GM23338 (cell line): Measurements from ENCODE around the gene DRG2. TPM values are rescaled to one million over a fixed set of nuclear protein-coding genes. Genes with fewer than 3 reads are reported as not detected.
A peak's percentile ranks its signal among the peaks of the same experiment; 100 is the strongest.

Experiments
- ATAC-seq: fragments of 200-7000 bp; cut with Tn5 transposase; 3 replicates; pipeline ENCODE4 v1.9.1; 2020
- DNase-seq: peaks from one replicate; pipeline ENCODE4 v3.0.0-alpha.2; 2015; ENCODE audit warnings: low spot score
- H2AFZ ChIP-seq: fragments of 200-600 bp; sonication (generic); 2 replicates; pipeline ENCODE4 v1.8.0; 2016; ENCODE audit warnings: antibody characterized with exemption, mild to moderate bottlenecking, moderate library complexity
- H3F3A ChIP-seq: fragments of 200-600 bp; sonication (generic); replicated peaks from 2 replicates; pipeline ENCODE4 v1.8.0; 2017; ENCODE audit warnings: antibody characterized with exemption, mixed run types, low read depth
- H3K27ac ChIP-seq: fragments of 200-600 bp; sonication (generic); 2 replicates; pipeline ENCODE4 v1.6.1; 2016; ENCODE audit warnings: low read depth
- H3K27me3 ChIP-seq: fragments of 200-600 bp; sonication (generic); 2 replicates; pipeline ENCODE4 v1.8.0; 2016; ENCODE audit warnings: mild to moderate bottlenecking, mixed run types, moderate library complexity; ENCODE audit not compliant: insufficient read depth
- H3K36me3 ChIP-seq: fragments of 200-600 bp; sonication (generic); 2 replicates; pipeline ENCODE4 v1.8.0; 2016; ENCODE audit warnings: mild to moderate bottlenecking; ENCODE audit not compliant: insufficient read depth
- H3K4me1 ChIP-seq: fragments of 200-600 bp; sonication (generic); 2 replicates; pipeline ENCODE4 v1.8.0; 2016; ENCODE audit warnings: mild to moderate bottlenecking, moderate library complexity; ENCODE audit not compliant: insufficient read depth
- H3K4me2 ChIP-seq: fragments of 200-600 bp; sonication (generic); 2 replicates; pipeline ENCODE4 v1.7.1; 2017; ENCODE audit warnings: mixed run types
- H3K4me3 ChIP-seq: fragments of 200-600 bp; sonication (generic); 2 replicates; pipeline ENCODE4 v1.6.1; 2016; ENCODE audit warnings: mixed run types
- H3K79me2 ChIP-seq: fragments of 200-600 bp; sonication (generic); replicated peaks from 2 replicates; pipeline ENCODE4 v1.8.0; 2017; ENCODE audit warnings: mild to moderate bottlenecking; ENCODE audit not compliant: insufficient read depth
- H3K9me2 ChIP-seq: fragments of 200-600 bp; sonication (generic); 2 replicates; pipeline ENCODE4 v1.8.0; 2017; ENCODE audit not compliant: insufficient read depth
- H4K20me1 ChIP-seq: fragments of 200-600 bp; sonication (generic); replicated peaks from 2 replicates; pipeline ENCODE4 v1.8.0; 2017; ENCODE audit warnings: mild to moderate bottlenecking; ENCODE audit not compliant: insufficient read depth
- H3K27ac Mint-ChIP-seq: 2 replicates; pipeline ENCODE4 v1.8.0; 2020; ENCODE audit warnings: inconsistent platforms, mild to moderate bottlenecking, moderate library complexity, mixed read lengths
- H3K27me3 Mint-ChIP-seq: 3 replicates; pipeline ENCODE4 v1.8.0; 2022; ENCODE audit warnings: low read depth, mild to moderate bottlenecking, moderate library complexity, mixed read lengths, inconsistent platforms; ENCODE audit not compliant: insufficient read depth, poor library complexity
- H3K36me3 Mint-ChIP-seq: 3 replicates; pipeline ENCODE4 v1.8.0; 2021; ENCODE audit warnings: low read depth, mild to moderate bottlenecking, inconsistent platforms, moderate library complexity, mixed read lengths
- H3K4me1 Mint-ChIP-seq: 3 replicates; pipeline ENCODE4 v1.8.0; 2020; ENCODE audit warnings: mild to moderate bottlenecking, inconsistent platforms, mixed read lengths
- H3K4me3 Mint-ChIP-seq: 3 replicates; pipeline ENCODE4 v1.8.0; 2021; ENCODE audit warnings: moderate library complexity, mild to moderate bottlenecking, inconsistent platforms, mixed read lengths
- H3K9me3 Mint-ChIP-seq: 3 replicates; pipeline ENCODE4 v1.8.0; 2020; ENCODE audit warnings: moderate library complexity, mild to moderate bottlenecking, inconsistent platforms, mixed read lengths
- CTCF ChIP-seq, 2 experiments: fragments of 200-600 bp in 1 of 2; sonication (generic) in 1 of 2; conservative IDR thresholded peaks; 2 replicates each; pipeline versions ENCODE4 v1.5.1 to v1.6.1; 2016 to 2017; ENCODE audit warnings: antibody characterized with exemption in 2 of 2, low read depth in 2 of 2, mild to moderate bottlenecking in 2 of 2, moderate library complexity in 1 of 2
- EZH2 ChIP-seq: fragments of 200-600 bp; sonication (generic); IDR thresholded peaks from one replicate; pipeline ENCODE4 v1.8.0; 2017; ENCODE audit warnings: antibody characterized with exemption, mild to moderate bottlenecking, low read depth; ENCODE audit not compliant: unreplicated experiment
- JUNB ChIP-seq: IDR thresholded peaks from one replicate; pipeline ENCODE4 v1.6.1; 2016; ENCODE audit warnings: antibody characterized with exemption; ENCODE audit not compliant: unreplicated experiment
- NANOG ChIP-seq: IDR thresholded peaks from 2 replicates; pipeline ENCODE4 v1.6.1; 2016; ENCODE audit warnings: antibody characterized with exemption, borderline replicate concordance
- POLR2AphosphoS5 ChIP-seq: IDR thresholded peaks from 2 replicates; pipeline ENCODE4 v1.6.1; 2016; ENCODE audit warnings: antibody characterized with exemption, low read depth
- REST ChIP-seq: IDR thresholded peaks from one replicate; pipeline ENCODE4 v1.6.1; 2018; ENCODE audit warnings: antibody characterized with exemption; ENCODE audit not compliant: unreplicated experiment
- ZNF114 ChIP-seq: fragments of 250-450 bp; sonication (Bioruptor Pico); IDR thresholded peaks from 2 replicates; pipeline ENCODE4 v1.5.0; 2020; ENCODE audit warnings: mild to moderate bottlenecking, moderate library complexity
- ZNF331 ChIP-seq: fragments of 250-450 bp; sonication (Bioruptor Pico); IDR thresholded peaks from 2 replicates; pipeline ENCODE4 v1.5.0; 2020; ENCODE audit warnings: low read depth, mild to moderate bottlenecking, moderate library complexity
- ZNF462 ChIP-seq: fragments of 250-450 bp; sonication (Bioruptor Pico); IDR thresholded peaks from 2 replicates; pipeline ENCODE4 v1.5.0; 2020; ENCODE audit warnings: mild to moderate bottlenecking, moderate library complexity
- polyA plus RNA-seq: library from polyadenylated mRNA; unstranded; fragments of >200 nt; fragmentation: Nextera tagmentation; extraction: Ambion mirVana; gene quantifications from 2 replicates; pipeline ENCODE4 v1.2.1, GENCODE V29; 2016
- total RNA-seq: library from RNA; depleted of rRNA; stranded (reverse); fragments of >200 nt; shearing (Covaris generic); gene quantifications from 2 replicates; pipeline ENCODE4 v1.2.3, GENCODE V29; 2014

Gene DRG2
- total and polyA plus RNA-seq, 2 experiments from 2014 or later: 36.2 to 48.0 TPM

GRCh38 chr17:18155179-18155578 lies 67.4 kb downstream of the DRG2 start (continued):
- TF ChIP-seq REST: no peak

GRCh38 chr17:18156171-18156975 lies 68.6 kb downstream of the DRG2 start:
- no peak overlapping the region for H3K27ac ChIP-seq

More at GRCh38 chr17:18156171-18156975, 68.6 kb downstream of the DRG2 start:
- TF ChIP-seq ZNF114 (CRISPR knock-in tag) (no peak), EZH2 (no peak), JUNB (no peak), NANOG (no peak), ZNF462 (no peak), CTCF (conservative IDR thresholded peaks at IDR 0.05; ENCODE audit: low read depth in 2 of 2) (no peak), POLR2AphosphoS5 (no peak), ZNF331 (no peak)
- peaks cover 14% of the 10 kb centered on the region for H3K27me3 Mint-ChIP-seq
- Histone ChIP-seq H3K9me2 (no peaks in the 10 kb centered on the region), H3K79me2 (no peaks in the 10 kb centered on the region; the same call in 1 of the 2 replicates), H3K4me1 (peaks cover 13% of the 10 kb centered on the region; the same call in 1 of the 2 replicates), H3K36me3 (no peaks in the 10 kb centered on the region), H3K4me3 (no peak overlapping the region), H3K27me3 (no peaks in the 10 kb centered on the region), H4K20me1 (no peaks in the 10 kb centered on the region), H2AFZ (no peak overlapping the region), H3F3A (0 out of 2 replicates have a peak, but pooled peaks cover 3% of the 10 kb centered on the region), H3K4me2 (no peak overlapping the region)
- DNase-seq: no peak
- ATAC-seq: no peak
- H3K4me3 Mint-ChIP-seq: no peak overlapping the region
- no peaks in the 10 kb centered on the region; the same call in 2 of the 3 replicates for H3K9me3 Mint-ChIP-seq
- H3K4me1 Mint-ChIP-seq: peaks cover 17% of the 10 kb centered on the region
- 0 out of 2 replicates have a peak overlapping the region, but pooled peaks have one; percentile 27 for H3K27ac Mint-ChIP-seq
- H3K36me3 Mint-ChIP-seq: no peaks in the 10 kb centered on the region; the same call in 2 of the 3 replicates
